Neural progenitor cell (in vitro differentiated cells): ENCODE measurements around the gene PRLH.

Source experiments
- EZH2 ChIP-seq: fragments of 200-600 bp; sonication (generic); IDR thresholded peaks from 2 replicates; pipeline ENCODE4 v1.6.1; 2017; ENCODE audit warnings: antibody characterized with exemption, mild to moderate bottlenecking, moderate library complexity
- EZH2phosphoT487 ChIP-seq: fragments of 200-600 bp; sonication (generic); IDR thresholded peaks from 2 replicates; pipeline ENCODE4 v1.6.1; 2017; ENCODE audit warnings: antibody characterized with exemption
- TF ChIP-seq, protein P1 (sequence below): fragments of 200-600 bp; sonication (generic); IDR thresholded peaks from 2 replicates; pipeline ENCODE4 v1.5.1; 2017; ENCODE audit warnings: antibody characterized with exemption, mild to moderate bottlenecking

DNA sequence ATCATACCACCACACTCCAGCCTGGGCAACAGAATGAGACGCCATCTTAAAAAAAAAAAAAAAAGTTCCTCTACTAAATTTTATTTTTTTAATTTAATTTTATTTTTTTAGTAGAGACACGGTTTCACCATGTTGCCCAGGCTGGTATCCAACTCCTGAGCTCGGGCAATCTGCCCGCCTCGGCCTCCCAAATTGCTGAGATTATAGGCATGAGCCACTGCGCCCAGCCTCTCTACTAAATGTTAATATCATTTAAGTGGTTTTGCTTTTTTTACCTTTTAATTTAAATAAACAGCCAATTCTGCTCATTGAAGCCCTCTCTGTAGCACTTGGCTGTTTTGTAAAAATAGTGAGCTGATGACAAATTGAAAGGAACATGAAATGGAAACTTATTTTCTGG lies 15.0 kb downstream of the PRLH start:
- TF ChIP-seq, protein P1, sequence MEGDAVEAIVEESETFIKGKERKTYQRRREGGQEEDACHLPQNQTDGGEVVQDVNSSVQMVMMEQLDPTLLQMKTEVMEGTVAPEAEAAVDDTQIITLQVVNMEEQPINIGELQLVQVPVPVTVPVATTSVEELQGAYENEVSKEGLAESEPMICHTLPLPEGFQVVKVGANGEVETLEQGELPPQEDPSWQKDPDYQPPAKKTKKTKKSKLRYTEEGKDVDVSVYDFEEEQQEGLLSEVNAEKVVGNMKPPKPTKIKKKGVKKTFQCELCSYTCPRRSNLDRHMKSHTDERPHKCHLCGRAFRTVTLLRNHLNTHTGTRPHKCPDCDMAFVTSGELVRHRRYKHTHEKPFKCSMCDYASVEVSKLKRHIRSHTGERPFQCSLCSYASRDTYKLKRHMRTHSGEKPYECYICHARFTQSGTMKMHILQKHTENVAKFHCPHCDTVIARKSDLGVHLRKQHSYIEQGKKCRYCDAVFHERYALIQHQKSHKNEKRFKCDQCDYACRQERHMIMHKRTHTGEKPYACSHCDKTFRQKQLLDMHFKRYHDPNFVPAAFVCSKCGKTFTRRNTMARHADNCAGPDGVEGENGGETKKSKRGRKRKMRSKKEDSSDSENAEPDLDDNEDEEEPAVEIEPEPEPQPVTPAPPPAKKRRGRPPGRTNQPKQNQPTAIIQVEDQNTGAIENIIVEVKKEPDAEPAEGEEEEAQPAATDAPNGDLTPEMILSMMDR: no peak
- no peak for TF ChIP-seq EZH2phosphoT487
- no peak for TF ChIP-seq EZH2
